Fibroblast of lung (primary cell): Measurements from ENCODE around the gene PTAR1. TPM values are rescaled to one million over a fixed set of nuclear protein-coding genes. Genes with fewer than 3 reads are reported as not detected.
"Not testable (repeated sequence)": the region's sequence is repeated elsewhere in the genome, so short reads cannot be mapped to it uniquely, and the experiment has no call there.

Source experiments
- DNase-seq, 2 donors: peaks; one replicate each; pipeline versions ENCODE4 v3.0.0 to v3.0.0-alpha.2; 2010; ENCODE audit warnings: low read depth in 2 of 2
- H2AFZ ChIP-seq: 2 replicates; pipeline ENCODE4 v1.5.1; 2012; ENCODE audit warnings: low read length, control low read depth, inconsistent platforms
- H3K27ac ChIP-seq: 2 replicates; pipeline ENCODE4 v1.5.1; 2011; ENCODE audit warnings: low read length, control low read depth; ENCODE audit not compliant: insufficient read depth
- H3K27me3 ChIP-seq: 2 replicates; pipeline ENCODE4 v1.5.1; 2011; ENCODE audit warnings: mild to moderate bottlenecking, low read length; ENCODE audit not compliant: control insufficient read depth, insufficient read depth
- H3K36me3 ChIP-seq: 2 replicates; pipeline ENCODE4 v1.5.1; 2011; ENCODE audit warnings: low read length; ENCODE audit not compliant: control insufficient read depth, insufficient read depth
- H3K4me1 ChIP-seq: 2 replicates; pipeline ENCODE4 v1.5.1; 2011; ENCODE audit warnings: low read length; ENCODE audit not compliant: control insufficient read depth, insufficient read depth; ENCODE audit errors: extremely low read depth
- H3K4me2 ChIP-seq: 2 replicates; pipeline ENCODE4 v1.5.1; 2011; ENCODE audit warnings: low read length, control low read depth; ENCODE audit not compliant: insufficient read depth; ENCODE audit errors: extremely low read depth
- H3K4me3 ChIP-seq, 4 experiments: fragments of 200-600 bp in 1 of 4; sonication (generic) in 1 of 4; replicated peaks in 1 of 4; 2 replicates each; pipeline ENCODE4 v1.5.1; 2011 to 2016; ENCODE audit warnings: low read length in 4 of 4, low read depth in 3 of 4, mild to moderate bottlenecking in 3 of 4, control low read depth in 2 of 4, inconsistent platforms in 1 of 4, mixed read lengths in 1 of 4; ENCODE audit not compliant: insufficient read depth in 1 of 4; ENCODE audit errors: control extremely low read depth in 1 of 4
- H3K79me2 ChIP-seq: 2 replicates; pipeline ENCODE4 v1.5.1; 2012; ENCODE audit warnings: mild to moderate bottlenecking, low read length, inconsistent platforms; ENCODE audit not compliant: control insufficient read depth, insufficient read depth
- H3K9ac ChIP-seq: 2 replicates; pipeline ENCODE4 v1.5.1; 2011; ENCODE audit warnings: mild to moderate bottlenecking, low read length, control low read depth; ENCODE audit not compliant: insufficient read depth
- H3K9me3 ChIP-seq: 2 replicates; pipeline ENCODE4 v1.5.1; 2012; ENCODE audit warnings: low read depth, low read length; ENCODE audit not compliant: control insufficient read depth, insufficient read depth
- H4K20me1 ChIP-seq: 2 replicates; pipeline ENCODE4 v1.5.1; 2011; ENCODE audit warnings: low read length; ENCODE audit not compliant: control insufficient read depth, insufficient read depth; ENCODE audit errors: extremely low read depth
- CTCF ChIP-seq, 2 donors: IDR thresholded peaks in 1 of 2; conservative IDR thresholded peaks in 1 of 2; 1 replicate in 1 of 2; 2 replicates in 1 of 2; pipeline ENCODE4 v1.5.1; 2011 to 2012; ENCODE audit warnings: low read length in 2 of 2, control low read depth in 1 of 2, inconsistent platforms in 1 of 2, low read depth in 1 of 2, mild to moderate bottlenecking in 1 of 2
- EZH2 ChIP-seq: IDR thresholded peaks from 2 replicates; pipeline ENCODE4 v1.5.1; 2012; ENCODE audit warnings: low read length, control low read depth, mild to moderate bottlenecking; ENCODE audit errors: missing control alignments
- polyA plus RNA-seq, 2 donors: library from polyadenylated mRNA; depleted of rRNA in 1 of 2; stranded (reverse) in 1 of 2; unstranded in 1 of 2; fragments of >200 nt; gene quantifications; 2 replicates each; pipeline ENCODE4 v1.2.1, GENCODE V29; 2011 to 2012; ENCODE audit warnings: missing spikeins in 1 of 2
- total RNA-seq: library from RNA; depleted of rRNA; stranded (reverse); fragments of >200 nt; gene quantifications from 2 replicates; pipeline ENCODE4 v1.2.1, GENCODE V29; 2014

Gene PTAR1
- total and polyA plus RNA-seq, 2 donors (not counting 1 experiment from before 2014, with no cell fraction given): 21.7 to 115 TPM

- TF ChIP-seq CTCF (conservative IDR thresholded peaks at IDR 0.05 in 1 of 2, IDR thresholded peaks at IDR 0.05 in 1 of 2; ENCODE audit: low read depth in 1 of 2, low read length in 2 of 2) (no peak), EZH2 (no peak)
- Histone ChIP-seq H3K79me2 (no peaks in the 10 kb centered on the region), H3K4me2 (no peak overlapping the region), H4K20me1 (no peaks in the 10 kb centered on the region), H3K27me3 (no peaks in the 10 kb centered on the region), H2AFZ (no peak overlapping the region), H3K4me1 (no peaks in the 10 kb centered on the region), H3K27ac (no peak overlapping the region), H3K4me3 (no peak overlapping the region), H3K36me3 (no peaks in the 10 kb centered on the region), H3K9me3 (no peaks in the 10 kb centered on the region), H3K9ac (no peak overlapping the region)
- peak in 1 of 2 donors; percentile 28 for DNase-seq
These were observed 8.9 kb upstream of the PTAR1 start for GRCh38 chr9:69768716-69769115.

- Histone ChIP-seq H3K4me2 (no peak overlapping the region), H3K27ac (no peak overlapping the region)
These were observed 8.3 kb upstream of the PTAR1 start for GRCh38 chr9:69768101-69768500.

GRCh38 chr9:69763862-69764261 lies 4.1 kb upstream of the PTAR1 start:
- not testable (repeated sequence) for H3K27me3 ChIP-seq, H4K20me1 ChIP-seq, H3K27ac ChIP-seq, H3K9ac ChIP-seq, H3K4me2 ChIP-seq, H2AFZ ChIP-seq, H3K4me1 ChIP-seq, H3K36me3 ChIP-seq, H3K79me2 ChIP-seq, H3K9me3 ChIP-seq, H3K4me3 ChIP-seq, DNase-seq

More at GRCh38 chr9:69768101-69768500, 8.3 kb upstream of the PTAR1 start:
- no peaks in the 10 kb centered on the region for H3K4me1 ChIP-seq
- no peaks in the 10 kb centered on the region for H4K20me1 ChIP-seq
- no peak for DNase-seq
- no peak overlapping the region for H3K9ac ChIP-seq
- H3K79me2 ChIP-seq: no peaks in the 10 kb centered on the region
- no peak overlapping the region for H2AFZ ChIP-seq
- no peaks in the 10 kb centered on the region for H3K36me3 ChIP-seq
- no peaks in the 10 kb centered on the region for H3K9me3 ChIP-seq
- no peaks in the 10 kb centered on the region for H3K27me3 ChIP-seq
- TF ChIP-seq CTCF (conservative IDR thresholded peaks at IDR 0.05 in 1 of 2, IDR thresholded peaks at IDR 0.05 in 1 of 2; ENCODE audit: low read depth in 1 of 2, low read length in 2 of 2) (no peak), EZH2 (no peak)
- no peak overlapping the region for H3K4me3 ChIP-seq
